Fibroblast of lung (primary cell): ENCODE results near the gene IGFALS.

ENCODE experiments used
- EZH2 ChIP-seq: IDR thresholded peaks from 2 replicates; pipeline ENCODE4 v1.5.1; 2012; ENCODE audit warnings: low read length, control low read depth, mild to moderate bottlenecking; ENCODE audit errors: missing control alignments
- TF ChIP-seq, protein P1 (sequence below), 2 donors: IDR thresholded peaks in 1 of 2; conservative IDR thresholded peaks in 1 of 2; 1 replicate in 1 of 2; 2 replicates in 1 of 2; pipeline ENCODE4 v1.5.1; 2011 to 2012; ENCODE audit warnings: low read length in 2 of 2, control low read depth in 1 of 2, inconsistent platforms in 1 of 2, low read depth in 1 of 2, mild to moderate bottlenecking in 1 of 2

DNA sequence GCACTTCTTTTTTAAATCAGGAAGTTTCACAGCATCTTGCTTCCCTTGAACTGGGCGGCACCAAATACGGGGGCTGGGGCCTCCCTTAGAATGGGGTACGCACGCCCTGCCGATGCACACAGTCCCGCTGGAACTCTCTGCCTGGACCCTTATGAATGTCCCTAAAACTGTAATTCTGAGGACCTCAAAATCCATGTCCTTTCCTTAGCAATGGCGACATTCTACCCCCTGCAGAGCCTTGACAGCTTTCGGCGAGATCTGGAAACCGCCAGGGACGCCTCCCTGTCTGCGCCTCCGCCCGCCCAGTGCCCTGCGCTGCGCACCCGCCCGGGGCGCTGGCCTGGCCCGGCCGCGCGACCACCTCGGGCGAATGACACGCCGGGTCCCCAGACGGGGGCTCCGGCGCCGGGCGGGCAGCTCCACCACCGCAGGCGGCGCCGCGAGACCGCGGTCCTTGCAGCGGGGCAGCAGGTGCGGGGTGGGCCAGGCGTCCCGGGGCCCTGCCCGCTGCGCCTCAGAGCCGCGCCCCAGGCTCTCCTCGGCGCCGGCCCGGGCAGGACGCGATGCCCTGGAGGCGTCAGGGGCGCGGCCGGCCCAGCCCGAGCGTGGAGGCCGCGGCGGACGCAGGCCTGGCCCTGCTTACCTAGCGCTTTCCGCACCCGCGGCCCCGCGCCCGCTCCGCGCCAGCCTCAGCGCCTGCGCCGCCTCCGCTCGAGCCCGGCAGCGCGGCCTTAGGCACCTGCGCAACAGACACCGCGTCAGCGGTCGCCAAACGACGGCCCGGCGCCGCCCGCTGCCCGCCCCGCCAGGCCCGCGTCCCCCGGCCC, 32.6 kb upstream of the IGFALS start:
- TF ChIP-seq, protein P1, sequence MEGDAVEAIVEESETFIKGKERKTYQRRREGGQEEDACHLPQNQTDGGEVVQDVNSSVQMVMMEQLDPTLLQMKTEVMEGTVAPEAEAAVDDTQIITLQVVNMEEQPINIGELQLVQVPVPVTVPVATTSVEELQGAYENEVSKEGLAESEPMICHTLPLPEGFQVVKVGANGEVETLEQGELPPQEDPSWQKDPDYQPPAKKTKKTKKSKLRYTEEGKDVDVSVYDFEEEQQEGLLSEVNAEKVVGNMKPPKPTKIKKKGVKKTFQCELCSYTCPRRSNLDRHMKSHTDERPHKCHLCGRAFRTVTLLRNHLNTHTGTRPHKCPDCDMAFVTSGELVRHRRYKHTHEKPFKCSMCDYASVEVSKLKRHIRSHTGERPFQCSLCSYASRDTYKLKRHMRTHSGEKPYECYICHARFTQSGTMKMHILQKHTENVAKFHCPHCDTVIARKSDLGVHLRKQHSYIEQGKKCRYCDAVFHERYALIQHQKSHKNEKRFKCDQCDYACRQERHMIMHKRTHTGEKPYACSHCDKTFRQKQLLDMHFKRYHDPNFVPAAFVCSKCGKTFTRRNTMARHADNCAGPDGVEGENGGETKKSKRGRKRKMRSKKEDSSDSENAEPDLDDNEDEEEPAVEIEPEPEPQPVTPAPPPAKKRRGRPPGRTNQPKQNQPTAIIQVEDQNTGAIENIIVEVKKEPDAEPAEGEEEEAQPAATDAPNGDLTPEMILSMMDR (conservative IDR thresholded peaks at IDR 0.05 in 1 of 2, IDR thresholded peaks at IDR 0.05 in 1 of 2; ENCODE audit: low read depth in 1 of 2, low read length in 2 of 2): no peak
- no peak for TF ChIP-seq EZH2
